HEK293 (cell line): ENCODE data around the gene USP6NL.

ENCODE experiments used
- ZNF777 ChIP-seq: fragments of 450-650 bp; formaldehyde crosslinking; IDR thresholded peaks from 2 replicates; pipeline ENCODE4 v1.5.1; 2017; ENCODE audit warnings: missing biosample characterization, missing genetic modification characterization, borderline replicate concordance
- TF ChIP-seq, protein P1 (sequence below): fragments of 450-650 bp; formaldehyde crosslinking; IDR thresholded peaks from 2 replicates; pipeline ENCODE4 v1.5.1; 2016; ENCODE audit warnings: missing biosample characterization, missing genetic modification characterization

DNA sequence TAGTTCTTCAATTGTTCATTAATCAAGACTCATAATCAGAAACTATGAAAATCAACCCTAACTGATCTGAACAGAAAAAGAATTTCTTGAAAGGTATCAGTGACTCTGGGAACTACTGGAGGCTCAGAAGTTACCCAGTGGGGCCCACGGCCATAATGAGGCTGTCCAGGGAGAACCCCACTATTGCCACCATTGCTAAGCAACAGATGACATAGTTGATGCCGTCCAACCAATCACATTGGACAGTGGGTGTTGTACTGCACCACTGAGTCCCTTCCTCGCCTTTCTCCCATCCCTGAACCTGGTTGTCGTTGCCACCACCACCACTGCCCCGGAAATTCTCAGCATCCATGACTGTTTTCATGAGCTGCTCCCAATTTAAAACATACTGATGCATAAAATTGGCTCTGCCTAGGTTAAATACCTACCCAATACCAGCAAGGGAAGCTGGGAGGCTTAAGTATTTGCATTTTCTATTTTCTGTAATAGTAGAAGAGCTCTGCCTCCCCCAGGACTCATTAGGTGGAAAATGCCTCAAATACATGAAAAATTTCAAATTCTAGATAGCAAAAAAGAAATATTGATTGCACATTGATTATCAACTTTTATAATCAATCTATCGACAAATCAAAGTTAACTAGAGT, 26.7 kb upstream of the USP6NL start:
- TF ChIP-seq, protein P1, sequence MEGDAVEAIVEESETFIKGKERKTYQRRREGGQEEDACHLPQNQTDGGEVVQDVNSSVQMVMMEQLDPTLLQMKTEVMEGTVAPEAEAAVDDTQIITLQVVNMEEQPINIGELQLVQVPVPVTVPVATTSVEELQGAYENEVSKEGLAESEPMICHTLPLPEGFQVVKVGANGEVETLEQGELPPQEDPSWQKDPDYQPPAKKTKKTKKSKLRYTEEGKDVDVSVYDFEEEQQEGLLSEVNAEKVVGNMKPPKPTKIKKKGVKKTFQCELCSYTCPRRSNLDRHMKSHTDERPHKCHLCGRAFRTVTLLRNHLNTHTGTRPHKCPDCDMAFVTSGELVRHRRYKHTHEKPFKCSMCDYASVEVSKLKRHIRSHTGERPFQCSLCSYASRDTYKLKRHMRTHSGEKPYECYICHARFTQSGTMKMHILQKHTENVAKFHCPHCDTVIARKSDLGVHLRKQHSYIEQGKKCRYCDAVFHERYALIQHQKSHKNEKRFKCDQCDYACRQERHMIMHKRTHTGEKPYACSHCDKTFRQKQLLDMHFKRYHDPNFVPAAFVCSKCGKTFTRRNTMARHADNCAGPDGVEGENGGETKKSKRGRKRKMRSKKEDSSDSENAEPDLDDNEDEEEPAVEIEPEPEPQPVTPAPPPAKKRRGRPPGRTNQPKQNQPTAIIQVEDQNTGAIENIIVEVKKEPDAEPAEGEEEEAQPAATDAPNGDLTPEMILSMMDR (tag by site-specific recombination) = no peak
- no peak for TF ChIP-seq ZNF777 (tag by site-specific recombination)
